IPS-18a (cell line): ENCODE results near the gene ANXA4.

Experiments used
- H3K27ac ChIP-seq: one replicate; pipeline ENCODE4 v1.5.1; 2013; ENCODE audit warnings: low read length
- H3K27me3 ChIP-seq: one replicate; pipeline ENCODE4 v1.6.1; 2013; ENCODE audit warnings: mild to moderate bottlenecking, low read length; ENCODE audit not compliant: control insufficient read depth, insufficient read depth
- H3K36me3 ChIP-seq: one replicate; pipeline ENCODE4 v1.6.1; 2013; ENCODE audit warnings: low read depth, low read length; ENCODE audit not compliant: control insufficient read depth
- H3K4me1 ChIP-seq: one replicate; pipeline ENCODE4 v1.6.1; 2013; ENCODE audit warnings: low read depth, low read length; ENCODE audit not compliant: control insufficient read depth
- H3K4me3 ChIP-seq: one replicate; pipeline ENCODE4 v1.5.1; 2013; ENCODE audit warnings: low read length
- H3K9ac ChIP-seq: one replicate; pipeline ENCODE4 v1.6.1; 2013; ENCODE audit warnings: mild to moderate bottlenecking, low read length, moderate library complexity
- H3K9me3 ChIP-seq: one replicate; pipeline ENCODE4 v1.6.1; 2013; ENCODE audit warnings: low read depth, low read length; ENCODE audit not compliant: control insufficient read depth

Gene ANXA4

GRCh38 chr2:69804416-69804815, 62.5 kb downstream of the ANXA4 start:
- Histone ChIP-seq H3K9ac (no peak overlapping the region), H3K4me1 (peaks cover under 1% of the 10 kb centered on the region), H3K27me3 (no peaks in the 10 kb centered on the region), H3K9me3 (no peaks in the 10 kb centered on the region), H3K4me3 (no peak overlapping the region), H3K27ac (no peak overlapping the region), H3K36me3 (no peaks in the 10 kb centered on the region)

- Histone ChIP-seq H3K4me1 (no peaks in the 10 kb centered on the region), H3K4me3 (no peak overlapping the region), H3K27ac (no peak overlapping the region), H3K36me3 (no peaks in the 10 kb centered on the region), H3K9ac (no peak overlapping the region), H3K9me3 (no peaks in the 10 kb centered on the region), H3K27me3 (no peaks in the 10 kb centered on the region)
These were observed 64.0 kb downstream of the ANXA4 start for GRCh38 chr2:69805887-69806286.

- Histone ChIP-seq H3K9ac (no peak overlapping the region), H3K27ac (no peak overlapping the region), H3K4me1 (no peaks in the 10 kb centered on the region), H3K4me3 (no peak overlapping the region), H3K9me3 (no peaks in the 10 kb centered on the region), H3K27me3 (no peaks in the 10 kb centered on the region), H3K36me3 (no peaks in the 10 kb centered on the region)
These were observed 66.0 kb downstream of the ANXA4 start for GRCh38 chr2:69807821-69808540.

- no peaks in the 10 kb centered on the region for H3K36me3 ChIP-seq
These were observed 68.6 kb downstream of the ANXA4 start for GRCh38 chr2:69810550-69810949.

GRCh38 chr2:69811018-69811417, 69.1 kb downstream of the ANXA4 start:
- Histone ChIP-seq H3K36me3 (no peaks in the 10 kb centered on the region), H3K27ac (no peak overlapping the region), H3K4me3 (no peak overlapping the region)

More at GRCh38 chr2:69810550-69810949, 68.6 kb downstream of the ANXA4 start:
- Histone ChIP-seq H3K4me3 (no peak overlapping the region), H3K4me1 (no peaks in the 10 kb centered on the region), H3K27me3 (no peaks in the 10 kb centered on the region), H3K9ac (no peak overlapping the region), H3K9me3 (no peaks in the 10 kb centered on the region), H3K27ac (no peak overlapping the region)

GRCh38 chr2:69811591-69811990, 69.7 kb downstream of the ANXA4 start:
- Histone ChIP-seq H3K9ac (no peak overlapping the region), H3K9me3 (no peaks in the 10 kb centered on the region), H3K4me3 (no peak overlapping the region), H3K36me3 (no peaks in the 10 kb centered on the region), H3K27ac (no peak overlapping the region), H3K4me1 (peaks cover 9% of the 10 kb centered on the region), H3K27me3 (no peaks in the 10 kb centered on the region)

More at GRCh38 chr2:69811018-69811417, 69.1 kb downstream of the ANXA4 start:
- Histone ChIP-seq H3K9ac (no peak overlapping the region), H3K4me1 (peaks cover 4% of the 10 kb centered on the region), H3K9me3 (no peaks in the 10 kb centered on the region), H3K27me3 (no peaks in the 10 kb centered on the region)

- H3K27ac ChIP-seq, result no peak overlapping the region
- no peak overlapping the region for H3K9ac ChIP-seq
- H3K4me1 ChIP-seq, result peaks cover 9% of the 10 kb centered on the region
- no peaks in the 10 kb centered on the region for H3K36me3 ChIP-seq
- H3K27me3 ChIP-seq, result no peaks in the 10 kb centered on the region
- H3K9me3 ChIP-seq, result no peaks in the 10 kb centered on the region
- no peak overlapping the region for H3K4me3 ChIP-seq
These were observed 73.8 kb downstream of the ANXA4 start for GRCh38 chr2:69815717-69816116.

GRCh38 chr2:69816923-69817542, 75.1 kb downstream of the ANXA4 start:
- Histone ChIP-seq H3K4me3 (no peak overlapping the region), H3K4me1 (peaks cover 9% of the 10 kb centered on the region), H3K9ac (no peak overlapping the region), H3K36me3 (no peaks in the 10 kb centered on the region), H3K27me3 (no peaks in the 10 kb centered on the region), H3K27ac (no peak overlapping the region), H3K9me3 (no peaks in the 10 kb centered on the region)

GRCh38 chr2:69817729-69818501, 76.0 kb downstream of the ANXA4 start:
- Histone ChIP-seq H3K36me3 (no peaks in the 10 kb centered on the region), H3K9ac (no peak overlapping the region), H3K4me3 (no peak overlapping the region), H3K27me3 (no peaks in the 10 kb centered on the region), H3K9me3 (no peaks in the 10 kb centered on the region), H3K27ac (no peak overlapping the region), H3K4me1 (peaks cover 9% of the 10 kb centered on the region)

- Histone ChIP-seq H3K36me3 (peaks cover 6% of the 10 kb centered on the region), H3K4me1 (peaks cover 8% of the 10 kb centered on the region), H3K4me3 (peak overlapping the region; percentile 94), H3K27me3 (no peaks in the 10 kb centered on the region), H3K9ac (no peak overlapping the region), H3K9me3 (no peaks in the 10 kb centered on the region), H3K27ac (no peak overlapping the region)
These were observed 86.0 kb downstream of the ANXA4 start for GRCh38 chr2:69827796-69828540.

GRCh38 chr2:69828938-69829255, 87.0 kb downstream of the ANXA4 start:
- Histone ChIP-seq H3K4me1 (peaks cover 8% of the 10 kb centered on the region), H3K9me3 (no peaks in the 10 kb centered on the region), H3K27ac (peak overlapping the region; percentile 78), H3K9ac (peak overlapping the region; percentile 84), H3K4me3 (peak overlapping the region; percentile 94), H3K36me3 (peaks cover 8% of the 10 kb centered on the region), H3K27me3 (no peaks in the 10 kb centered on the region)
